Middle frontal gyrus (tissue), 1 donor: ENCODE results near the gene CRHR1.
"Not testable (repeated sequence)": the region's sequence is repeated elsewhere in the genome, so short reads cannot be mapped to it uniquely, and the experiment has no call there.

Experiments
- DNase-seq: peaks from one replicate; pipeline ENCODE4 v3.0.0-alpha.2; 2015; ENCODE audit warnings: low spot score; ENCODE audit errors: extremely low spot score

Gene CRHR1

DNA sequence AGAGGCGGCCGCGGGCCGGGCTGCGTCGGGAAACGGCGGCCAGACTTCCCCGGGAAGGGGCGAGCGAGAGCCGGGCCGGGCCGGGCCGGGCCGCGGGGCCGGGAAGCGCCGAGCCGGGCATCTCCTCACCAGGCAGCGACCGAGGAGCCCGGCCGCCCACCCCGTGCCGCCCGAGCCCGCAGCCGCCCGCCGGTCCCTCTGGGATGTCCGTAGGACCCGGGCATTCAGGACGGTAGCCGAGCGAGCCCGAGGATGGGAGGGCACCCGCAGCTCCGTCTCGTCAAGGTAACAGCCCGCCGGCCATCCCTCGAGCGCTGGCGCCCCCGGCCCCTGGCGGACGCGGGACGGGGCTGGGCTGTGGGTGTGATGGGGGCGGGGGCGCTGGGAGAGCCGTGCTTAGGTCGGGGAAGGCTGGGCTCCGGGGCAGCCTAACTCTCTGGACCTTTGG lies at the start of gene CRHR1:
Gene CRHR1, plus strand, starts transcription at position 28 of the 448 bp plus-strand sequence. Its CDS starts 225 bp downstream, at position 253.
- no peak for DNase-seq

DNA sequence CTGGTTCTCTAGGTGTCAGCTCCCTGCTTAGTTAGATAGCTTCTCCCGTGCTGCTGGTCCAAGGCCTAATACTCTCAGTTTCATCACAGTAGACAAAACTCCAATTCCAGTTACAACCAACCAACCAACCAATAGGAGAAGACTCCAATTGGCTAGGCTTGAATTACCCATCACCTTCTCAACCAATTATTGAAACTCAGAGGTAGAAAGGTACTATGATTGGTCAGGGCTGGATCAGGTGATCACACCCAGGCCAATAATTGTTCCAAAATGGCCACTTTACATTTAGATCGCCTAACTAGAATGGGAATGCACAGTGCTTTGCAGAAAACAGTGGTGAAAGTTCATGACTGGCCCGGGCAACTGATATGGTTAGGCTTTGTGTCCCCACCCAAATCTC lies 49.5 kb upstream of the CRHR1 start:
- no peak for DNase-seq

DNA sequence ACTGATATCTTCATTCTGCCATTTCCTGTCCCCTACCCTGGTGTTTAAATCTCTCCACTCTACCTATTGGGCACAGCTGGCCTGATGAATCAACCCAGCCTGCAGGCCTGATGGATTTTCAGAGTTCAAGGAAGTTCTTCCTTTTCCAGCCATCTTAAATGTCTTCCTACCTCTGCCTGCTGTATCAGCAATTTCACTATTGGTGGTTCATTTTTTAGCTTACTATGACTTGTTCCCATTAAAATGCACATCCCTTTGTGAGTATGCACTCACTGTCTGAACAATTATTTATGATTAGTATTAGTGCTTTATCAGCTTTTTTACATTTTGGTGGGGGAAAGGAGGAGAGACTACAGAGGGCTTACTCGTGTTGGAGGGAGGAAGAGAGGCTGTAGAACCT lies 48.6 kb upstream of the CRHR1 start:
- no peak for DNase-seq

DNA sequence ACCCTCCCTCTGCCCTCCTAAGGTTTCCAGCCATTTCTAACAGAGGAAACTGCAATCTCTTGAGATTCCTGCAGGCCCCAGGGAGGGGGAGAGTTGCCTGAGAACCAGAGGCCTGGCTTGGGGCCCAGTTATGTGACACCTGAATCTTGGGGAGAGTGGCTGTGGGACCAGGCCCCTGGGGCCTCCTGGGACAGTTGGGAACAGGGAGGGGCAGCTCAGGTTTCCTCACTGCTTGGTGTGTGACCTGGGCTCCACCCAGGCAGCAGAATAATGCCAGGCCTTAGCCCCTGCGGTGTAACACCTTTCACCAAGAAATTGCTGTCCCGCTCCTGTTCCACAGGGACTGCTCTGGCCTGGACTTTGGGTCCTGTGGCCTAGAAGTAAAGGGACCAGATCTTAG lies 44.3 kb upstream of the CRHR1 start:
- no peak for DNase-seq

DNA sequence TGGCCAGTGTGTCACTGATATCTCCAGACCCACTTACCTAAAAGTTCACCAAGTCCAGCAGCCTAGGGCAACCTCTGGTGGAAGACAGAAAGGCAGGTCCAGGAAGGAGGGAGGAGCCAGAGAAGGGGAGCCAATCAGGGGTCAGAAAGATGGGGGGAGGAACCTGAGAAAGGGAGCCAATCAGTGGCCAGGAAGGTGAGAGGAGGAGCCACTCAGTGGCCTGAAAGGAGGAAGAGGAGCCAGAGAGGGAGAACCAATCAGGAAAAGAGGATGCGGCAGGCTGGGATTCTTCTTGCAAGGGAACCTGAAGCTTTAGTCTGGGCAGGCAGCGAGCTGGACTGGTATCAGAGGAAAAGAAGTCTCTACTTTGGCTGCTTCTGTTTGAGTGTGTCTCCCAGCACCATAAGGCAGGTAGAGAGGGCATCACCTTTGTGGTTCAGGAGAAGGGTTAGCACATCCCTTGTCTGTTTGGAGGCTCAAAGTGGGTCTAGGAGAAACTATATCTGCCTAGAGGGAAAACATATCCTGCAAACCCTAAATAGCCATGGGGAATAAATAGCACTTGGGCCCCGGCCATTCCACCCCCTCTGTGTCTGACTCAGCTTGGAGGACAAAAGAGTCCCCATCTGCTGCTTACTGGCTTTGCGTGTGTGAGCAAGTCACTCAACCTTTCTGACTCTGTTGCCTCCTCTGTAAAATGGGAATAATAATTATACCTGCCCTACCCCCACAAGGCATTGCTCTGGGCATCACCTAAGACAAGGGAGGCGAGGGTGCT lies 43.4 kb upstream of the CRHR1 start:
- peak; percentile 62 for DNase-seq

DNA sequence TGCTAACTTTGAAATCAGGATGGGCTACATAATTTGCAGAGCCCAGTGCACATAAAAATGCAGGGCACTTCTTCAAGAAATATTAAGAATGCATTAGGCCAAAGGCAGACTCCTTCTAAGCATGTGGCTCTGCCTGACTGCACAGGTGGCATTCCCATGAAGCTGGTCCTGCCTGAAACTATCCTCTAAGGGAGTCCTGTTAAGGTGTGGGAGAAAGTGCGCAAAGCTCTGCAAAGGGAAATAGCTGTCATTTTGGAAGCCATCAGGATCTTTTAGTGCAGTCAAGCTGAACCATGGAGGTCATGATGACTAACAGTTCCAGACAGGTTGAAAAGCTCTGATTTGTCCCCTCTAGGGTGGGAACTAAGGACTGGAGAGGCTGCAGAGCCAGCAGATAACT lies 41.9 kb upstream of the CRHR1 start:
- DNase-seq = no peak

DNA sequence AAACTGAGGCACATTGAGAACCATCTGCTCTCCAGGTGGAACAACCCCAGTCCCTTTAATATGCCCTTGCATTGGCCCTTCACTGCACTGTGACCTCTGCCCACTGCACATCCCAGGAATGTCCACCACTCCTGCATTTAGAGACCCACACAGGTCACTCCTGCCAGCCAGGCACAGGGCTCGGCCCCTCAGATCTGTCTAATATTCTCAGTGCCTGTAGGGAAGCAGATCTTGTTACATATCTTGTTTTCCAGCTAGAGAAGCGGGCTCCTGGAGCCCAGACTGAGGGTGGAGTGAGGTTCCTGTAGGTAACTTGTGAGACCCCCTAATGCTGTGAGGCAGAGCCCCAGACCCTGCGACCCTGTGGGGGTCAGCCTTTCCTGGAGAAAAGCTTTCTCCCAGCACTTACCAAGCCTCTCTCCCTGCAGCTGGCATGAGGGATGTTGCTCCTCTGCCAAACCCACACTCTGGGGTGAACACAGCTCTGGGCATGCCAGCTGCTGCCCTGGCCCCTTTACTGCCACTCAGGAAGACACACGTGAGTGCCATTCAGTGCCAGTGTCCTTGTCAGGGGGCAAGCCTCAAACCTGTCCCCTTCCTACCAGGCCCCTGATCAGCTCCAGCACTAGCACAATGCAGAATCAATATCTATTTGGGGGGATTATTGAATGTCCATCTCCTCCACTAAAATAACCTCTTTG lies 40.3 kb upstream of the CRHR1 start:
- no peak for DNase-seq

DNA sequence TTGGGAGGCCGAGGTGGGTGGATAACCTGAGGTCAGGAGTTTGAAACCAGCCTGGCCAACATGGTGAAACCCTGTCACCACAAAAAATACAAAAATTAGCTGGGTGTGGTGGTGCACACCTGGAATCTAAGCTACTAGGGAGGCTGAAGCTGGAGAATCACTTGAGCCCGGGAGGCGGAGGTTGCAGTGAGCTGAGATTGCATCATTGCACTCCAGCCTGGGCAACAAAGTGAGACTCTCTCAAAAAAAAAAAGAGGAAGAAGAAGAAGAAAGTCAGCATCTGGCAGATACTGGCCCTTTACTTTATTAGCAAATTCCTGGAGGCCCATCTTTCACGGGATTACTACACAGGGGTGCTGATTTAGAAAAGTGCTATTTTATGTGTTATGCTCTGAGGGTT lies 39.3 kb upstream of the CRHR1 start:
- DNase-seq = not testable (repeated sequence)

DNA sequence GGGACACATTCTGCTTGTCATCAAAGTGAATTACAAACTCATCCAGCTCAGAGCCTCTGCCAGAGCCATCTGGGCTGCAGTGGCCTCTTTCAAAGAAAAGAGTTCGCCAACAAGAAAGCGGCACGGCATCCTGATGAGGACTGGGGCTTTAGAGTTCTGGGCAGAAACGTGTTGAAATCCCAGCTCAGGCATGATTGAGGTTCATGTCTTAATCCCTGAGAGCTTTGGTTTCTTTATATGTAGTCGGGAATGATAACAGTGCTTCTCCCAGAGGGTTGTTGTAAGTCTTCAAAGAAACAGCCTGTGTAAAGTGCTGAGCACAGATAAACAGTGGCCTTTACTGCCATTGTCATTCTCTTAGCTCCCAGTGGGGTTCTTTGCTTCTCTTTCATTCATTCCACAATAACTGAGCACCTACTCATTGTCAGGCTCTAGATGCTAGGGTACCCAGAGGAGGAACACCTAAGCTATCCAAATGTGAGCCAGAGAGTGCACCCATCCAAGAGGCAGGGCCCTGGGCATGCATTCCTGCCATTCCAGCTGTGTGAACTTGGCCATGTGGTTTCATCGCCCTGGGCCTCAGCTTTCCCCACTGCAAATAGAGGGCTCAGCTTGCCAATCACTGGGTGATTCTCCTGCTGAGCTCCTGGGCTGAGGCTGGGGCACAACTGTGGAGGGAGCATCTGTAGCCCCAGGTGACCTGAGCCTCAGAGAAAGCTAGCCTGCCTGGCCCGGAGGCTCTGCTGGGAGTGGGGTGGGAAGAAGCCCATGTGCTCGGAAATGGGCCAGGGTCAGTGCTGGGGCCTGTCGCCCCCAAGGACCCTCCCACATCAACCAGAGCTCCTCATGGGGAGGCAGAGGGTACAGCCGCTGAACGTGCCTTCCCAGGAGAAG lies 38.3 kb upstream of the CRHR1 start:
- DNase-seq = no peak

DNA sequence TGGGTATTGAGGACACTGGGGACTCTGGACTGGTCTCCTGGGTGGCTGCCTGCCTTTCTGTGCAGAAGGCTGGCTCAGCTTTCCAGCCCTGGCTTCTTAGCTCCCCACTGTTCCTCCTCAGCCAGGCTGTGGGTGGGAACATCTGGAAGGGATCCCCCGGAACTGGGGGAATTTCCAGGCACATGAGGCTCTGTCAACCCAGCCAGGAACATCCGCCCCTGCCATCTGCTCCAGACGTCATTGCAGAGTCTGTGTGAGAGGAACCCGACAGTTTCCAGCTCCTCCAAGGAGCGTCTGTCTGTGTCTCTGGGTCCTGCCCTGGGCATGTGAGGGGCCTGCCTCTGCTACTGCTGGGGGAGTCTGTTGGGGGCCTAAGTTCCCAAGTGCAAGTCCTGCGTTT lies 36.2 kb upstream of the CRHR1 start:
- peak; percentile 4 for DNase-seq

DNA sequence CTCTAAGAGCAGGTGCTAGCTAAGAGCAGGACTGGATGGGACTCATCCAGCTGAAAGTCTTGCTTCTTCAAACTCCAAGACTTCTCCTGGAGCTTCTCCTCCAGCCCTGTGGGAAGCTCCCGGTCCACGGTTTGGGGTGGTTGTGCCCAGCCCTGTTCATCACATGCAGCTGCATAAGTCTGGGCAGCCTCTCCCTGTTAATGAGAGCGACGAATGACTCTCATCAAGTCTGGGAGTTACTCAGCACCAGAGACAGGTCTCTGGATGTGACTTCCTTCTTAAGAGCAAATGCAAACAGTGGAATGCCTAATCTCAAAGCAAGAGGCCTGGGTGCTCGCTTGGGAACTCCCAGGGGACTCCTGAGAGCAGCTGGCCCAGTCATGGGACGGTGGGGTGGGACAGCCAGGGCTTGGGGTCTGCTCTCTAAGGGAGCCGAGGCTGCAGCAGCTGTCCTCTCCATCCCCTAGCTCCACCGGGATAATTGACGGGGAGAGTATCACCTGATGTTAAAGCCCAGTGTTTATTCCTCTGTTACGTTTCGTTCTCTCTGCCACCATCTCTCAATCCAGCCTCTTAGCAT lies 35.3 kb upstream of the CRHR1 start:
- no peak for DNase-seq

DNA sequence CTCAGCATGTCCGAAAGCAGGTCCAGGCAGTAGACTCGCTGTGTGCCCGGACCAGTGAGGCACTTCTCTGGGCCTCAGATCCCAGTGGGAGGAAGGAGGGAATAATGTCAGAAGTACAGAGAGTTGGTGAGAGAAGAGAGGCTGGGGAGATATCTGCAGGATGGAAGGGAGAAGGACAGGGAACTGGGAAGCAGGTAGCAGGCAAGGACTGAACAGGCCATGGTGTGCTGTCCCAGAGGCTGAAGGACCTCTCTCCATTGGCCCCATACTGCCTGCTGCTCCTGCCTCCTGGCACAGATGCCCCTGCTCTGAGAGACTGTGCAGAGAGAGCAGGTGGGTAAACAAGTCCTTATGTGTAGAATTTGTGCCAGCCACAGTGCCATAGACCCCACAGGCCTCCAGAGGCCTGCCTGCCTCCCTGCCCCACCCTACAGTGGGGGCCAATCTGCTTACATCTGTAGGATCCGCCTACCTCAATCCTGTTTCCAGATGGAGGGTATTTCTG lies 34.2 kb upstream of the CRHR1 start:
- no peak for DNase-seq

DNA sequence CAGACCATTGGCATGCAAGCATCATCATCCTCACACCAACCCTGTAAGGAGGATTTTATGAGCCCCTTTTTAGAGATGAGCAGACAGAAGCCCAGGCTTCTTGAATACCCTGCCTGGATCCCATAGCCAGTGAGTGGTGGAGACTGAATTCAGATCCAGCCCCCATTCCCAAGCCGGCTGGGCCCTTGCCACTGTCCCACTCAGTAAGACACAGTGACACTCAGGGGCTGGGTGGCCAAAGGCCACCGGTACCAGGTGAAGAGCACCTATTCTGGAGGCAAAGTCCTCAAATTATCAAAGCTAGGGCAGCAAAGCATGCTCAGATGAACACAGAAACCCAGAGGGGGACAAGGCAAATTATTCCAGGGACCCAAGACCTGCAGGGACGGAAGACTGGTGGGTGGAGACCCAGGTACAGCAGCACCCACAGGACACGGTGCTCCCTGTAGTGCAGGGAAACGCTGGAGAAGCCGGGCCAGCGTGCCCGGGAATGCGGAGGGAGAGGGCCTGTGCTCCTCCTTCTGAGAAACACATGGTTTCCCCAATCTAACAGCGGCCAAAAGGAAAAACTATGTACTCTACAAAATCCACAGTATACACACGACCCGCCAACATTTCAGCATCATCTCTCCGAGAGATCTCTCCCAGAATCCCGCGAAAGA lies 33.2 kb upstream of the CRHR1 start:
- DNase-seq = no peak

DNA sequence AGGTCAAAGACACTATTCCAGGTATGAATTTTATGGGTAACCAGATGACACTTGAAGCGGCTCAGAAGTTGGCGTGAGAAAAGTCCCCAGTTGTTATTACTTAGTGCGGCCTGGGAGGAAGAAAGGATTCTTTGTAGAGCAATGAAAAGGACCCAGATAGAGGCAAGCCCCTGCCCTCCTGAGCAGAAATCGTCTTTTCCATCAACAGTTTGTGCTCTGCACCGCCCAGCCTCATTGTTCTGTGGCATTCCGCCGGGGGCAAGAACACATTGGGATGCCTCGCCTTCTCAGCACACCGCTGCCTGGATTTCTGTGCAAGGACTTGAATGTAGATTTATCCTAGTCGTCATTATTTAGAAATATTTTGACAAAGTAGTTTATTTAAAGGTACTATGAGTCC lies 32.7 kb upstream of the CRHR1 start:
- no peak for DNase-seq

DNA sequence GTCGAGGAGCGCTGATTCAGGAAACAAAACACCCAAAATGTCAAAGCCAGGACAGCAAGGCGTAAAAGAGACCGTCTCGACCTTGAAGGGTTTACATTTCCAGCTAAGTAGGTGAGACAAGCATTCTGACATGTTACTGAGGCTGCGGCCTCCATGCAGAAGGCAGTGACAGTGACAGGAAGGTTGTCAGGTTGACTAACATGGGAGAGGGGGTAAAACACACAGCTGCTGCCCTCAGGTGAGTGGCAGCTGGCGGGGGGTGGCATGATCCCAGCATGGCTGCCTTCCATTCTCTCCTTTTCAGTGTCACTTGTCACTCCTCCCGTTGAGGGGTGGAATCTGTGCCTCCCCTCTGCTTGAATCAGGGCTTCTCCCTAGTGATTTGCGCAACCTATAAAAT lies 31.9 kb upstream of the CRHR1 start:
- no peak for DNase-seq

DNA sequence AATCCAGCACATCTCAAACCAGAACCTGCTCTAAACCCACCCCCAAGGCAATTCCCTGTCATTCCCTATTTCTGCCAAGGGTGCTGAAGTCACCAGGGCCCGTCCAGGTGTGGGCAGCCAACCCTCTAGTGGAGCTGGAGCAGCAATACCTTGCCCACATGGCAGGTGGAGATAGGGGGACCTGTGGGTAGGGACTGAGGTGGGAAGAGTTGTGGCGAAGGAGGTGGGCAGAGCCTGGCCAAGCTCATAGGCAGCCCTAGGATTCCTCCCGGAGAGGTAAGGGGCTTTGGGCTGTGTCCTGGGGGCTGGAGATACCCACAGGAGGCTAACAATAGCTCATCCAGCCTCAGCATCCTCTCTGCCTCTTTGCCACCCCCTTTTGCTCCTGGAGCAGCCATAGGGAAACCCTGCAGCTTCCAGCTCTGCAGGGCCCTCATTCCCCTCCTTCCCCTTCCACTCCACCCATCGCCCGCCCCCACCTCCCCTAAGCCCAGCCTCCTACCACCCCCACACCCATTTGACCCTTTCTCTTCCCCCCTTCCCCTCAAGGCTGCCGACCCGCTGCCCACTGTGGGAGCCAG lies 30.4 kb upstream of the CRHR1 start:
- DNase-seq = no peak

DNA sequence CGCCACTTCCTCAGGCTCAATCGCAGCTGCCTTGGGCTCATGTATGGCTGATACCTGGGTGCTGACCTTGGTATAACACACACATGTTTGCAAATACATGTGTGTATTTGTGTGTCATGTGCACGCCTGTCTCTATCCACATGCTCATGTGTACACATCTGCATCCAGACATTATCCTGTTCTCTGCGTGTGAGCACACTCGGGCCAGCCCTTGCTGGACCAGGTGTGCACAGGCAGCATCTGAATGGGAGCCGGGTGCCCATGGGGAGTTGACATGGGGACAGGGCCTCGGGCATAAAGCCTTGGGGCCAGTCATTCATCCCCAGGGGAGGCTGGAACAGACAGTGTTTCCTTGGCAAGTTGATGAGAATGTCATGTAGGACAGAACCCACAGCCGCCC lies 29.1 kb upstream of the CRHR1 start:
- DNase-seq = no peak

DNA sequence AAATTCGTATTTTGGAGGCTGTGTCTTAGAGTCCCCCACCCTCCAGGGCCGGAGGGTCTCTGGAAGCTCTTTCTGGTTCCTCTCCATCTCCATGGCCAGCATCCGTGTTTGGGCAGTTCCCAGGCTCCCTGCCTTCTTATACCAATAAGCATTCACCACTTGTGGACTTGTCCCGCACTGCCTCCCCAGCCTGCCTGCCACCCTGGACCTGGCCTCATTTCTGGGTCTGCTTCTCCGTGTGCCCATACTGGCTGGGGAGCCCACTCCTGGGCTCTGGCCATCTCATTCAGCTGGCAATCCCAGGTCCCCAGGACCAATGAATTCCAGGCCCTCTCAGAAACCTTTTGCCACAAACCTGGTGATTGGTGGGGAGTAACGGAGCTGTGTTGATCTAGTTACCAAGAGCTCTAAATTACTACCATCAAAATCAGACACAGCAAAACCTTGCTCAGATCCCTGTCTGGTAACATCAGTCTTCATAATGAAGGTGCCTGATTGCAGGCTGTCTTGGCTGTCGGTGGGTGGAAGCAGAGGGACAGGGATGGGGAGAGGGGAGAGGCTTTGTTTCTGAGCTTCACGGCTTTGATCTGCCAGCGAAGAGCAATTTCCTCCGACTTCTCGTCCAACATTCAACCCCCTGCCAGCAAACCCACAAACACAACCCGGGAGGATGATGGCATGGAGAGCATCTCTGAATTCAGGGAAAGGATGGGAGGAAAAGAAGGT lies 27.7 kb upstream of the CRHR1 start:
- no peak for DNase-seq

DNA sequence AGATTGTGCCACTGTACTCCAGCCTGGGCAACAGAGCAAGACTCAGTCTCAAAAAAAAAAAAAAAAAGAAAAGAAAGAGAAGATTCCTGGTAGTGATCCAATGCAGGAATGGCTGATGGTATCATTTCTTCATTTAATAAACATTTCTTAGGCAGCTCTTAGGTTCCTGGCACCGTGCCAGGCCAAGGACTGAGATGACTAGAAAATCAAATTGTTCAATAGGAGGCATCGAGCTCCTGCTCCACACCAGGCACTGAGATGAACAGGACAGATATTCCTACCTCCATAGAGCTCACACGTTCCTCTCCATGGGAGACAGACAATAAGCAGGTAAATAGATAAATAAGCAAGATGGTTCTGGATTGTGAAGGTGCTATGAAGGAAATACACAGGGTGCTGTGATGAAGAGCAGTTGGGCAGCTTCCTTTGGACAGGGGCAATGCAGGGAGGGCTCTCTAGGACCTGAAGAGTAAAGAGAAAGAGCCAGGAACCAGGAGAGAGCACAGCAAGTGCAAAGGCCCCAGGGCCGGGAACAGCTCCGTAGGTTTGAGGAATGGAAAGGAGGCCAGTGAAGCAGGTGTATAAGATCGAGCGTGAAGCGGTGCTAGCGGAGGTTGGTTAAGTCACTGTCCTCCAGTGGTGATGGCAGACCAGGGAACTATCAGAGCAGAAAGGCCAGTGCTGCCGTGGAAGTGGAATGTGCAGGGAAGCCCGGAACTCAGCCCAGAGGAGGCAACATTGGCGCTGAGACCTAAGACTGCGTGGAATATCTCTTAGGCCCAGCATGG lies 26.5 kb upstream of the CRHR1 start:
- no peak for DNase-seq
